ENCODE measurements around the gene EEFSEC. TPM values are rescaled to one million over a fixed set of nuclear protein-coding genes. Genes with fewer than 3 reads are reported as not detected.

The EEFSEC gene
- total and polyA plus RNA-seq, 2 of the 4 experiments (the other 2 are of a cell fraction): 4.5 to 9.3 TPM

GRCh38 chr3:128335621-128336296 is 182.5 kb downstream of the EEFSEC start:
- Histone ChIP-seq H4K8ac (ENCODE audit: low read depth in 2 of 2, low read length in 2 of 2) (no peak overlapping the region), H4K5ac (ENCODE audit: low read depth, low read length) (no peak overlapping the region), H2AK5ac (ENCODE audit: low read depth, low read length) (no peak overlapping the region), H3K56ac (ENCODE audit: extremely low read depth, insufficient read depth, low read length) (no peak overlapping the region), H3K9me1 (ENCODE audit: insufficient read depth, low read length) (0 out of 2 replicates have a peak, but pooled peaks cover 3% of the 10 kb centered on the region), H3K4me1 (ENCODE audit: control insufficient read depth, insufficient read depth, low read length) (no peaks in the 10 kb centered on the region; the same call in 1 of the 2 replicates), H2AFZ (replicated peaks; ENCODE audit: low read length, poor library complexity) (no peak overlapping the region), H2BK120ac (ENCODE audit: low read depth, low read length) (no peak overlapping the region), H3K27me3 (ENCODE audit: control insufficient read depth, insufficient read depth, low read length) (no peaks in the 10 kb centered on the region; the same call in 1 of the 2 replicates), H2BK15ac (ENCODE audit: low read depth, low read length) (no peak overlapping the region), H4K91ac (ENCODE audit: insufficient read depth, low read depth, low read length) (no peak overlapping the region), H3K4ac (ENCODE audit: low read depth, low read length) (no peak overlapping the region), H3K14ac (replicated peaks; ENCODE audit: low read depth, low read length) (no peak overlapping the region), H2BK5ac (ENCODE audit: low read depth, low read length, poor library complexity, severe bottlenecking) (no peak overlapping the region), H3K23ac (ENCODE audit: low read depth, low read length) (no peak overlapping the region), H3K4me2 (ENCODE audit: low read depth, low read length) (no peak overlapping the region), H3K27ac (ENCODE audit: insufficient read depth, low read length) (no peak overlapping the region), H2AK9ac (replicated peaks; ENCODE audit: low read depth, low read length, poor library complexity) (no peak overlapping the region), H3K36me3 (ENCODE audit: control insufficient read depth, insufficient read depth, low read length) (no peaks in the 10 kb centered on the region), H2BK20ac (ENCODE audit: low read depth, low read length) (no peak overlapping the region), H3K4me3 (ENCODE audit: insufficient read depth, low read depth, low read length) (no peak overlapping the region), H3K9me3 (ENCODE audit: control insufficient read depth, insufficient read depth, low read length) (no peaks in the 10 kb centered on the region), H3K18ac (ENCODE audit: low read depth, low read length) (no peak overlapping the region), H4K20me1 (ENCODE audit: insufficient read depth, low read length) (0 out of 2 replicates have a peak, but pooled peaks cover 3% of the 10 kb centered on the region), H3K9ac (ENCODE audit: low read depth, low read length) (no peak overlapping the region), H3K79me1 (ENCODE audit: low read depth in 1 of 2, low read length in 2 of 2) (no peaks in the 10 kb centered on the region)
- 100% methylated on average over 1 of the region's 5 CpGs; no CpG with 5 or more reads in 1 of the 2 experiments for WGBS, 2 experiments (ENCODE audit: extremely low coverage in 2 of 2, insufficient read length in 1 of 2)
- ChIA-PET POLR2A (ENCODE audit: unreplicated experiment) (no interaction called here), CTCF (no interaction called here)
- ATAC-seq (ENCODE audit: low read depth): no peak
- TF ChIP-seq FOS (IDR thresholded peaks at IDR 0.05; ENCODE audit: low read depth, low read length) (no peak), BHLHE40 (IDR thresholded peaks at IDR 0.05; ENCODE audit: low read depth, low read length) (no peak), CEBPB (IDR thresholded peaks at IDR 0.05; ENCODE audit: low read depth, low read length) (no peak), MAZ (IDR thresholded peaks at IDR 0.05; ENCODE audit: borderline replicate concordance, low read depth, low read length) (no peak), USF2 (IDR thresholded peaks at IDR 0.05; ENCODE audit: low read depth, low read length) (no peak), SMC3 (IDR thresholded peaks at IDR 0.05; ENCODE audit: low read depth, low read length) (no peak), MXI1 (IDR thresholded peaks at IDR 0.05; ENCODE audit: borderline replicate concordance, low read depth, low read length) (no peak), ELK1 (IDR thresholded peaks at IDR 0.05; ENCODE audit: borderline replicate concordance, low read depth, low read length) (no peak), CHD1 (IDR thresholded peaks at IDR 0.05; ENCODE audit: low read depth, low read length) (no peak), RFX5 (IDR thresholded peaks at IDR 0.05; ENCODE audit: low read depth, low read length) (no peak), POLR2A (IDR thresholded peaks at IDR 0.05; ENCODE audit: low read depth, low read length) (no peak), RCOR1 (IDR thresholded peaks at IDR 0.05; ENCODE audit: insufficient replicate concordance, low read length) (no peak), RAD21 (IDR thresholded peaks at IDR 0.05; ENCODE audit: low read length) (no peak), NFE2L2 (IDR thresholded peaks at IDR 0.05; ENCODE audit: low read depth, low read length) (no peak), MAFK (IDR thresholded peaks at IDR 0.05; ENCODE audit: low read depth, low read length) (no peak)
- in situ Hi-C loops (cut with MboI; ENCODE audit: low sequenced_read_pairs): no loop called here
- intact Hi-C loops (cut with micrococcal nuclease): no loop called here
- DNase-seq: no peak
- dilution Hi-C loops (cut with HindIII; ENCODE audit: low sequenced_read_pairs, unreplicated experiment): no loop called here
- no TSS peak for BruUV-seq (replicated peaks)
